Astrocyte (in vitro differentiated cells and primary cell): ENCODE data around the gene CXorf38. TPM values are rescaled to one million over a fixed set of nuclear protein-coding genes. Genes with fewer than 3 reads are reported as not detected.
A peak's percentile ranks its signal among the peaks of the same experiment; 100 is the strongest.

Experiments
- DNase-seq: peaks from one replicate; pipeline ENCODE4 v3.0.0-alpha.2; 2010; ENCODE audit warnings: low read depth
- FAIRE-seq: peaks from 2 replicates; lab custom pipeline; 2011; peaks lifted over from hg19 to GRCh38; lab: Jason Lieb, UNC
- H2AFZ ChIP-seq: 2 replicates; pipeline ENCODE4 v1.6.0; 2012; ENCODE audit warnings: low read depth, low read length, inconsistent platforms
- H3K27ac ChIP-seq: 2 replicates; pipeline ENCODE4 v1.5.1; 2011; ENCODE audit warnings: low read depth, low read length, inconsistent platforms
- H3K27me3 ChIP-seq: 2 replicates; pipeline ENCODE4 v1.6.0; 2011; ENCODE audit warnings: low read length, inconsistent platforms; ENCODE audit not compliant: insufficient read depth
- H3K36me3 ChIP-seq: 2 replicates; pipeline ENCODE4 v1.5.1; 2011; ENCODE audit warnings: low read length, inconsistent platforms; ENCODE audit not compliant: insufficient read depth
- H3K4me1 ChIP-seq: 2 replicates; pipeline ENCODE4 v1.5.1; 2011; ENCODE audit warnings: low read length, inconsistent platforms; ENCODE audit not compliant: insufficient read depth
- H3K4me2 ChIP-seq: 2 replicates; pipeline ENCODE4 v1.6.0; 2012; ENCODE audit warnings: low read length, inconsistent platforms
- H3K4me3 ChIP-seq: 2 replicates; pipeline ENCODE4 v1.5.1; 2011; ENCODE audit warnings: low read depth, mild to moderate bottlenecking, low read length, inconsistent platforms; ENCODE audit not compliant: insufficient read depth
- H3K79me2 ChIP-seq: 2 replicates; pipeline ENCODE4 v1.6.0; 2012; ENCODE audit warnings: mild to moderate bottlenecking, low read length, inconsistent platforms; ENCODE audit not compliant: insufficient read depth
- H3K9ac ChIP-seq: 2 replicates; pipeline ENCODE4 v1.6.0; 2012; ENCODE audit warnings: mild to moderate bottlenecking, low read length, inconsistent platforms
- H3K9me3 ChIP-seq: 2 replicates; pipeline ENCODE4 v1.5.1; 2012; ENCODE audit warnings: low read depth, mild to moderate bottlenecking, low read length, inconsistent platforms; ENCODE audit not compliant: insufficient read depth
- H4K20me1 ChIP-seq: 2 replicates; pipeline ENCODE4 v1.6.0; 2012; ENCODE audit warnings: low read length, inconsistent platforms; ENCODE audit not compliant: insufficient read depth
- H3K27ac Mint-ChIP-seq: one replicate; pipeline ENCODE4 v1.8.0; 2021; ENCODE audit warnings: mild to moderate bottlenecking, mixed read lengths; ENCODE audit not compliant: unreplicated experiment
- H3K27me3 Mint-ChIP-seq: one replicate; pipeline ENCODE4 v1.8.0; 2021; ENCODE audit warnings: low read depth, mixed read lengths; ENCODE audit not compliant: unreplicated experiment
- H3K36me3 Mint-ChIP-seq: one replicate; pipeline ENCODE4 v1.8.0; 2021; ENCODE audit warnings: low read depth, mixed read lengths; ENCODE audit not compliant: unreplicated experiment
- H3K4me1 Mint-ChIP-seq: one replicate; pipeline ENCODE4 v1.8.0; 2021; ENCODE audit warnings: low read depth, mixed read lengths; ENCODE audit not compliant: unreplicated experiment
- H3K4me3 Mint-ChIP-seq: one replicate; pipeline ENCODE4 v1.8.0; 2021; ENCODE audit warnings: mild to moderate bottlenecking, moderate library complexity, mixed read lengths; ENCODE audit not compliant: unreplicated experiment
- H3K9me3 Mint-ChIP-seq: one replicate; pipeline ENCODE4 v1.8.0; 2021; ENCODE audit warnings: mild to moderate bottlenecking, mixed read lengths; ENCODE audit not compliant: unreplicated experiment
- EZH2 ChIP-seq: IDR thresholded peaks from 2 replicates; pipeline ENCODE4 v1.6.1; 2012; ENCODE audit warnings: mild to moderate bottlenecking, low read length, inconsistent platforms; ENCODE audit not compliant: insufficient read depth
- total RNA-seq: library from RNA; stranded (reverse); gene quantifications from 2 replicates; pipeline ENCODE4 v1.2.1, GENCODE V29; 2021
- TF ChIP-seq, protein P1 (sequence below): IDR thresholded peaks from 2 replicates; pipeline ENCODE4 v1.5.1; 2011; ENCODE audit warnings: low read depth, mild to moderate bottlenecking, inconsistent platforms, low read length, moderate library complexity; ENCODE audit not compliant: insufficient read depth

The CXorf38 gene
- total RNA-seq, 1 donor from 2014 or later: 12.8 TPM

DNA sequence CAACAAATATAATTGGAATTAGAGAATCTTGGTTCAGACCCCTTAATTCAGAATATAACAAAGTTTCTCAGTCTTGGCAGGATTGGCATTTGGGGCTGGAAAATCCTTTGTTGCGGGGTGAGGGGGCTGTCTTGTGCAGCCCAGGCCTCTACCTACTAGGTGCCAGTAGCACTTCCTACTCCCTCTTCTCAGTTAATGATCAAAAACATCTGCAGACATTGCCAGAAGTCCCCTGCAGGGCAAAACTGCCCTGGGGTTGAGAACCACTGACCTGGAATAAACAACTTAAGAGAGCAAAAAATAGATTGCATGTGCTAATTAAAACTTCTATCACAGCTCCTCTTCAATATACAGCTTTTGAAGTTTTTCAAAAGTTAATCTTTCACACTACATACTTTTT, 36.7 kb upstream of the CXorf38 start:
- Histone ChIP-seq H3K4me2 (no peak overlapping the region), H3K4me1 (no peaks in the 10 kb centered on the region), H3K27me3 (no peaks in the 10 kb centered on the region), H3K79me2 (no peaks in the 10 kb centered on the region), H2AFZ (no peak overlapping the region), H3K9me3 (no peaks in the 10 kb centered on the region), H3K36me3 (peaks cover 13% of the 10 kb centered on the region), H4K20me1 (no peaks in the 10 kb centered on the region), H3K27ac (no peak overlapping the region), H3K9ac (no peak overlapping the region), H3K4me3 (no peak overlapping the region)
- Mint-ChIP-seq H3K4me3 (no peak overlapping the region), H3K27me3 (no peaks in the 10 kb centered on the region), H3K9me3 (no peaks in the 10 kb centered on the region), H3K36me3 (peaks cover 8% of the 10 kb centered on the region), H3K4me1 (no peaks in the 10 kb centered on the region), H3K27ac (no peak overlapping the region)
- FAIRE-seq (no peak), DNase-seq (no peak)
- no peak for TF ChIP-seq EZH2
- TF ChIP-seq, protein P1, sequence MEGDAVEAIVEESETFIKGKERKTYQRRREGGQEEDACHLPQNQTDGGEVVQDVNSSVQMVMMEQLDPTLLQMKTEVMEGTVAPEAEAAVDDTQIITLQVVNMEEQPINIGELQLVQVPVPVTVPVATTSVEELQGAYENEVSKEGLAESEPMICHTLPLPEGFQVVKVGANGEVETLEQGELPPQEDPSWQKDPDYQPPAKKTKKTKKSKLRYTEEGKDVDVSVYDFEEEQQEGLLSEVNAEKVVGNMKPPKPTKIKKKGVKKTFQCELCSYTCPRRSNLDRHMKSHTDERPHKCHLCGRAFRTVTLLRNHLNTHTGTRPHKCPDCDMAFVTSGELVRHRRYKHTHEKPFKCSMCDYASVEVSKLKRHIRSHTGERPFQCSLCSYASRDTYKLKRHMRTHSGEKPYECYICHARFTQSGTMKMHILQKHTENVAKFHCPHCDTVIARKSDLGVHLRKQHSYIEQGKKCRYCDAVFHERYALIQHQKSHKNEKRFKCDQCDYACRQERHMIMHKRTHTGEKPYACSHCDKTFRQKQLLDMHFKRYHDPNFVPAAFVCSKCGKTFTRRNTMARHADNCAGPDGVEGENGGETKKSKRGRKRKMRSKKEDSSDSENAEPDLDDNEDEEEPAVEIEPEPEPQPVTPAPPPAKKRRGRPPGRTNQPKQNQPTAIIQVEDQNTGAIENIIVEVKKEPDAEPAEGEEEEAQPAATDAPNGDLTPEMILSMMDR: no peak

DNA sequence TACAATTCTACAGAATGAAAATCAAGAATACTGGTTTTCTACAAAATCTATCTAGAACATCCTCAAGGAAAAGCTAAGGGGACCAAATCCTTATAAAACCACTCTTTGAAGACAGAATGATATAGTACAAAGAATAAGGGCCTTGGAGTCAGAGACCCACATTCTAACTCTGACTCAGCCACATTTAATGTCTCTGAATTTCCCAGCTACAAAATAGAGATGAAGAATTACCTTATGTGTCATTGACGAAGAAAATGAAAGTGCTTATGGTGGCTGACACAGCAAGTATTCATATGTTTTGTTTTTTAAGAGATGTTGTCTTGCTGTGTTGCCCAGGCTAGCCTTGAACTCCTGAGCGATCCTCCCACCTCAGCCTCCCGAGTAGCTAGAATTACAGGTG, 35.9 kb upstream of the CXorf38 start:
- TF ChIP-seq, protein P1: no peak
- TF ChIP-seq EZH2: no peak
- peaks cover 11% of the 10 kb centered on the region for H3K36me3 ChIP-seq
- DNase-seq (peak; percentile 1), FAIRE-seq (peak; percentile 80)
- no peaks in the 10 kb centered on the region for H3K79me2 ChIP-seq
- H3K9ac ChIP-seq: no peak overlapping the region
- Mint-ChIP-seq H3K4me3 (no peak overlapping the region), H3K27ac (no peak overlapping the region), H3K9me3 (no peaks in the 10 kb centered on the region), H3K4me1 (no peaks in the 10 kb centered on the region), H3K27me3 (no peaks in the 10 kb centered on the region), H3K36me3 (peaks cover 8% of the 10 kb centered on the region)
- no peak overlapping the region for H2AFZ ChIP-seq
- H4K20me1 ChIP-seq: no peaks in the 10 kb centered on the region
- H3K27me3 ChIP-seq: no peaks in the 10 kb centered on the region
- H3K4me3 ChIP-seq: no peak overlapping the region
- H3K27ac ChIP-seq: no peak overlapping the region
- H3K4me1 ChIP-seq: no peaks in the 10 kb centered on the region
- no peak overlapping the region for H3K4me2 ChIP-seq
- H3K9me3 ChIP-seq: no peaks in the 10 kb centered on the region

DNA sequence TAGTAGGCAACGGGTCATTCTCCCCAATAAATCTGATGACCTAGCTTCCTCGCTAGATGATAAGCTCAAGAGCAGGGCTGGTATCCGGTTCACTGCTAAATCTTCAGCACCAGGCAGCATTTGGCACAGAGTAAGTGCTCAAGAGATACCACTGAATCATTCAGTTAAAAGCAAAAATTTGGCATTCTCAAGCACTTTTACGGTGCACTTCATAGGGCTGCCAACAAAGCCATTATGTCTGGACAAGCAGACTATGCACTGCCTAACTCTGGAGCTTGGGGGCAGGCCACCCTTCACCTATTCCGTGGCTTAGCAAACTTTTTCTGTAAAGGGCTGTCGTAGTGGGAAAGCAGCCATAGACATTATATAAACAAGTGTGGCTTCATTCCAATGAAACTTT, 23.8 kb upstream of the CXorf38 start:
- Mint-ChIP-seq H3K27ac (no peak overlapping the region), H3K4me1 (no peaks in the 10 kb centered on the region), H3K27me3 (no peaks in the 10 kb centered on the region), H3K4me3 (no peak overlapping the region), H3K36me3 (peaks cover 17% of the 10 kb centered on the region), H3K9me3 (no peaks in the 10 kb centered on the region)
- Histone ChIP-seq H3K9ac (no peak overlapping the region), H3K4me3 (no peak overlapping the region), H3K4me2 (no peak overlapping the region), H2AFZ (no peak overlapping the region), H3K4me1 (no peaks in the 10 kb centered on the region), H3K9me3 (no peaks in the 10 kb centered on the region), H3K27me3 (no peaks in the 10 kb centered on the region), H3K36me3 (peaks cover 22% of the 10 kb centered on the region), H3K27ac (no peak overlapping the region), H4K20me1 (no peaks in the 10 kb centered on the region), H3K79me2 (no peaks in the 10 kb centered on the region)
- peak; percentile 85 for FAIRE-seq
- DNase-seq: peak; percentile 10
- TF ChIP-seq, protein P1: no peak
- TF ChIP-seq EZH2: no peak
